ENCODE results near the gene FXR2. TPM values are rescaled to one million over a fixed set of nuclear protein-coding genes. Genes with fewer than 3 reads are reported as not detected.

The FXR2 gene
- total and polyA plus RNA-seq, 2 donors (not counting 3 experiments of a cell fraction or from before 2014, with no cell fraction given), result 40.1 to 48.9 TPM

GRCh38 chr17:7575481-7575883 lies 39.2 kb downstream of the FXR2 start:
- TF ChIP-seq CTCF (IDR thresholded peaks at IDR 0.05; ENCODE audit: extremely low read depth in 1 of 2, insufficient read depth in 1 of 2, low read depth in 1 of 2, low read length in 2 of 2), result no peak
- no peak for TF ChIP-seq POLR2AphosphoS5 (IDR thresholded peaks at IDR 0.05; ENCODE audit: insufficient read depth, low read depth, low read length)
- TF ChIP-seq MAX (IDR thresholded peaks at IDR 0.05; ENCODE audit: insufficient read depth, insufficient read length), result no peak
- no peak for TF ChIP-seq MYC (IDR thresholded peaks at IDR 0.05; ENCODE audit: low read depth, low read length)
- no peak for TF ChIP-seq JUN (IDR thresholded peaks at IDR 0.05; ENCODE audit: borderline replicate concordance, insufficient read depth, insufficient read length, low read depth)
- TF ChIP-seq EZH2 (IDR thresholded peaks at IDR 0.05; ENCODE audit: borderline replicate concordance, low read depth, low read length, severe bottlenecking), result no peak
- no peak for TF ChIP-seq GATA2 (IDR thresholded peaks at IDR 0.05; ENCODE audit: insufficient read depth, insufficient read length, low read depth, low read length)
- no peak for TF ChIP-seq POLR2A (IDR thresholded peaks at IDR 0.05; ENCODE audit: low read depth, low read length)
- no peak for TF ChIP-seq FOS (IDR thresholded peaks at IDR 0.05; ENCODE audit: borderline replicate concordance, insufficient read depth, low read length)
- DNase-seq (ENCODE audit: low read depth, low spot score) (no peak), FAIRE-seq (peak; percentile 73)
- Histone ChIP-seq H4K20me1 (replicated peaks; ENCODE audit: control insufficient read depth, extremely low read depth, insufficient read depth, low read length) (peaks cover 9% of the 10 kb centered on the region), H3K9me3 (replicated peaks; ENCODE audit: control insufficient read depth, insufficient read depth, low read length) (no peaks in the 10 kb centered on the region), H3K4me3 (replicated peaks in 1 of 3; ENCODE audit: insufficient read depth in 1 of 3, low read depth in 1 of 3, low read length in 3 of 3) (peak overlapping the region in 1 of 3 experiments; percentile 86), H3K4me2 (ENCODE audit: insufficient read depth, low read length) (peak overlapping the region; percentile 92), H2AFZ (ENCODE audit: low read depth, low read length) (no peak overlapping the region), H3K27ac (ENCODE audit: insufficient read depth, low read depth, low read length) (no peak overlapping the region), H3K36me3 (ENCODE audit: control insufficient read depth in 2 of 2, extremely low read depth in 1 of 2, insufficient read depth in 2 of 2, low read length in 2 of 2) (peaks cover 34 to 52% of the 10 kb centered on the region in 2 experiments), H3K9me1 (replicated peaks; ENCODE audit: control insufficient read depth, extremely low read depth, insufficient read depth, low read length) (no peaks in the 10 kb centered on the region), H3K79me2 (ENCODE audit: control insufficient read depth, insufficient read depth, low read length) (peaks cover 54% of the 10 kb centered on the region), H3K4me1 (ENCODE audit: control insufficient read depth, extremely low read depth, insufficient read depth, low read length) (peaks cover 61% of the 10 kb centered on the region), H3K9ac (replicated peaks; ENCODE audit: extremely low read depth, insufficient read depth, low read length) (peak overlapping the region; percentile 98), H3K27me3 (ENCODE audit: control insufficient read depth in 2 of 2, insufficient read depth in 2 of 2, low read length in 2 of 2) (no peaks in the 10 kb centered on the region)
- ChIA-PET CTCF (interaction anchor here (1.0 to 6.2 kb wide), 3 partner anchors 12 to 15 kb away, joined by 3 to 40 read pairs (median 3); partner anchors contain the start of gene SOX15), POLR2A (interaction anchor here (1.0 kb wide), 1 partner anchor 12 kb away, joined by 3 read pairs; no protein-coding TSS in a partner anchor)
- dilution Hi-C loops (cut with MboI; ENCODE audit: extremely low pct_ligation_motif_present, low sequenced_read_pairs), result no loop called here
- no TSS peak for BruUV-seq (replicated peaks)
- intact Hi-C loops (cut with micrococcal nuclease), result no loop called here

Measured in endothelial cell of umbilical vein (primary cell).